ENCODE data around the gene SMARCA4. TPM values are rescaled to one million over a fixed set of nuclear protein-coding genes. Genes with fewer than 3 reads are reported as not detected.
A peak's percentile ranks its signal among the peaks of the same experiment; 100 is the strongest.
"Not testable (repeated sequence)": the region's sequence is repeated elsewhere in the genome, so short reads cannot be mapped to it uniquely, and the experiment has no call there.

SMARCA4 gene
- total RNA-seq, 2 experiments from 2014 or later = 102 to 116 TPM

- CTCF ChIA-PET = interaction anchor here (0.6 to 3.2 kb wide), 24 partner anchors 18 to 533 kb away, joined by 3 to 16 read pairs (median 4); partner anchors contain the start of genes CCDC159, CDC37, PRKCSH and TMEM205
- ATAC-seq = peak; percentile 90
- POLR2A ChIA-PET = interaction anchor here (0.6 to 1.0 kb wide), 8 partner anchors 9 to 440 kb away, joined by 3 to 13 read pairs (median 4); no protein-coding TSS in a partner anchor
Observed at GRCh38 chr19:10936661-10937084, 24.2 kb upstream of the SMARCA4 start.

GRCh38 chr19:10941649-10942048 is 19.2 kb upstream of the SMARCA4 start:
- H3K4me3 Mint-ChIP-seq; H3K36me3 Mint-ChIP-seq (ENCODE audit: low read depth); H3K27ac Mint-ChIP-seq; H3K27me3 Mint-ChIP-seq; ATAC-seq; DNase-seq; H3K4me1 Mint-ChIP-seq; H3K9me3 Mint-ChIP-seq (ENCODE audit: low read depth): not testable (repeated sequence)
- ChIA-PET POLR2A (interaction anchor here (0.5 kb wide), 1 partner anchor 1046 kb away, joined by 3 read pairs; no protein-coding TSS in a partner anchor), CTCF (interaction anchor here (0.6 to 3.2 kb wide), 24 partner anchors 10 to 246 kb away, joined by 3 to 24 read pairs (median 4); partner anchors contain the start of gene LDLR)
- intact Hi-C loops (cut with DNase I, micrococcal nuclease) = loop anchor here (1.0 to 5.0 kb wide), 4 partner anchors 22 to 263 kb away; no protein-coding TSS in a partner anchor

More at GRCh38 chr19:10936661-10937084, 24.2 kb upstream of the SMARCA4 start:
- Mint-ChIP-seq H3K4me3 (no peak overlapping the region), H3K27ac (no peak overlapping the region), H3K9me3 (ENCODE audit: low read depth) (no peaks in the 10 kb centered on the region), H3K4me1 (peaks cover 2% of the 10 kb centered on the region), H3K27me3 (no peaks in the 10 kb centered on the region), H3K36me3 (ENCODE audit: low read depth) (peaks cover 5% of the 10 kb centered on the region)
- intact Hi-C loops (cut with DNase I, micrococcal nuclease) = loop anchor here (2.0 to 5.0 kb wide), 4 partner anchors 36 to 194 kb away; no protein-coding TSS in a partner anchor
- DNase-seq = peak; percentile 49

- ATAC-seq; H3K9me3 Mint-ChIP-seq (ENCODE audit: low read depth); POLR2A ChIA-PET; H3K36me3 Mint-ChIP-seq (ENCODE audit: low read depth); H3K27me3 Mint-ChIP-seq; H3K4me3 Mint-ChIP-seq; H3K27ac Mint-ChIP-seq; DNase-seq; H3K4me1 Mint-ChIP-seq: not testable (repeated sequence)
- intact Hi-C loops (cut with DNase I, micrococcal nuclease) = loop anchor here (2.0 to 5.0 kb wide), 2 partner anchors 69 to 93 kb away; no protein-coding TSS in a partner anchor
- CTCF ChIA-PET = interaction anchor here (1.2 to 3.2 kb wide), 6 partner anchors 9 to 46 kb away, joined by 3 to 24 read pairs (median 8); no protein-coding TSS in a partner anchor
Observed at GRCh38 chr19:10943412-10943811, 17.4 kb upstream of the SMARCA4 start.

GRCh38 chr19:10945264-10945663 is 15.6 kb upstream of the SMARCA4 start:
- ATAC-seq (no peak), DNase-seq (no peak)
- Mint-ChIP-seq H3K27ac (no peak overlapping the region), H3K36me3 (ENCODE audit: low read depth) (no peaks in the 10 kb centered on the region), H3K9me3 (ENCODE audit: low read depth) (no peaks in the 10 kb centered on the region), H3K27me3 (no peaks in the 10 kb centered on the region), H3K4me1 (peaks cover 7% of the 10 kb centered on the region), H3K4me3 (no peak overlapping the region)
- intact Hi-C loops (cut with DNase I, micrococcal nuclease) = no loop called here
- ChIA-PET CTCF (interaction anchor here (0.7 to 1.1 kb wide), 4 partner anchors 15 to 111 kb away, joined by 3 to 4 read pairs (median 3); no protein-coding TSS in a partner anchor), POLR2A (no interaction called here)

- DNase-seq (no peak), ATAC-seq (no peak)
- H3K9me3 Mint-ChIP-seq (ENCODE audit: low read depth) = no peaks in the 10 kb centered on the region
- H3K36me3 Mint-ChIP-seq (ENCODE audit: low read depth) = no peaks in the 10 kb centered on the region
- H3K27me3 Mint-ChIP-seq = no peaks in the 10 kb centered on the region
- POLR2A ChIA-PET = no interaction called here
- no peak overlapping the region for H3K27ac Mint-ChIP-seq
- intact Hi-C loops (cut with DNase I, micrococcal nuclease) = no loop called here
- peaks cover 6% of the 10 kb centered on the region for H3K4me1 Mint-ChIP-seq
- CTCF ChIA-PET = interaction anchor here (0.8 to 0.9 kb wide), 2 partner anchors 20 to 201 kb away, joined by 3 read pairs; no protein-coding TSS in a partner anchor
- H3K4me3 Mint-ChIP-seq = no peak overlapping the region
Observed at GRCh38 chr19:10946958-10947657, 13.7 kb upstream of the SMARCA4 start.

GRCh38 chr19:10952809-10953208 is 8.0 kb upstream of the SMARCA4 start:
- ChIA-PET CTCF (interaction anchor here (0.7 to 2.9 kb wide), 3 partner anchors 10 to 11 kb away, joined by 4 to 15 read pairs (median 4); no protein-coding TSS in a partner anchor), POLR2A (no interaction called here)
- no peaks in the 10 kb centered on the region for H3K27me3 Mint-ChIP-seq
- intact Hi-C loops (cut with DNase I, micrococcal nuclease) = no loop called here
- no peak overlapping the region for H3K4me3 Mint-ChIP-seq
- no peak for DNase-seq
- no peaks in the 10 kb centered on the region for H3K36me3 Mint-ChIP-seq (ENCODE audit: low read depth)
- H3K27ac Mint-ChIP-seq = no peak overlapping the region
- peaks cover 5% of the 10 kb centered on the region for H3K4me1 Mint-ChIP-seq
- H3K9me3 Mint-ChIP-seq (ENCODE audit: low read depth) = no peaks in the 10 kb centered on the region
- ATAC-seq = no peak

DNA sequence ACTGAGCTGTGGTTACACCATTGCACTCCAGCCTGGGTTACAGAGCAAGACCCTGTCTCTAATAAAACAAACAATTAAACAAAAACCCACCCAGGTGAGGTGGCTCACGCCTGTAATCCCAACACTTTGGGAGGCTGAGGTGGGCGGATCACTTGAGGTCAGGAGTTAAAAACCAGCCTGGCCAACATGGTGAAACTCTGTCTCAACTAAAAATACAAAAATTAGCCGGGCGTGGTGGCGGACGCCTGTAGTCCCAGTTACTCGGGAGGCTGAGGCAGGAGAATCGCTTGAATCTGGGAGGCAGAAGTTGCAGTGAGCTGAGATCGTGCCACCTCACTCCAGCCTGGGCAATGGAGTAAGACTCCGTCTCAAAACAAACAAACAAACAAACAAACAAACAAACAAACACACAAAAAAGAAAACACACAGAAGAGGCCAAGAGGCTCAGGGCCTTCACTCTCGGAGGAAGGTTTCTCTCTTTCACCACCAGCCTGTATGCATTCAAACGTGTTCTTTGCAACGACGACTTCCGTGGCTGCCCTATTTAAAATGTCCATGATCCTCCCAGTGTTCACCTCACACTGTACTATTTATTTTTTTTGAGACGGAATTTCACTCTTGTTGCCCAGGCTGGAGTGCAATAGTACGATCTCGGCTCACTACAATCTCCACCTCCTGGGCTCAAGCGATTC is 1.4 kb upstream of the SMARCA4 start:
- DNase-seq; ATAC-seq; H3K36me3 Mint-ChIP-seq (ENCODE audit: low read depth); intact Hi-C loops (cut with DNase I, micrococcal nuclease); POLR2A ChIA-PET; H3K9me3 Mint-ChIP-seq (ENCODE audit: low read depth); H3K27me3 Mint-ChIP-seq: not testable (repeated sequence)
- H3K4me1 Mint-ChIP-seq = peaks cover 31% of the 10 kb centered on the region
- H3K4me3 Mint-ChIP-seq = peak overlapping the region; percentile 82
- peak overlapping the region; percentile 90 for H3K27ac Mint-ChIP-seq
- CTCF ChIA-PET = interaction anchor here (0.6 to 3.9 kb wide), 4 partner anchors 15 to 600 kb away, joined by 3 to 24 read pairs (median 3); partner anchors contain the start of gene ELOF1

DNA sequence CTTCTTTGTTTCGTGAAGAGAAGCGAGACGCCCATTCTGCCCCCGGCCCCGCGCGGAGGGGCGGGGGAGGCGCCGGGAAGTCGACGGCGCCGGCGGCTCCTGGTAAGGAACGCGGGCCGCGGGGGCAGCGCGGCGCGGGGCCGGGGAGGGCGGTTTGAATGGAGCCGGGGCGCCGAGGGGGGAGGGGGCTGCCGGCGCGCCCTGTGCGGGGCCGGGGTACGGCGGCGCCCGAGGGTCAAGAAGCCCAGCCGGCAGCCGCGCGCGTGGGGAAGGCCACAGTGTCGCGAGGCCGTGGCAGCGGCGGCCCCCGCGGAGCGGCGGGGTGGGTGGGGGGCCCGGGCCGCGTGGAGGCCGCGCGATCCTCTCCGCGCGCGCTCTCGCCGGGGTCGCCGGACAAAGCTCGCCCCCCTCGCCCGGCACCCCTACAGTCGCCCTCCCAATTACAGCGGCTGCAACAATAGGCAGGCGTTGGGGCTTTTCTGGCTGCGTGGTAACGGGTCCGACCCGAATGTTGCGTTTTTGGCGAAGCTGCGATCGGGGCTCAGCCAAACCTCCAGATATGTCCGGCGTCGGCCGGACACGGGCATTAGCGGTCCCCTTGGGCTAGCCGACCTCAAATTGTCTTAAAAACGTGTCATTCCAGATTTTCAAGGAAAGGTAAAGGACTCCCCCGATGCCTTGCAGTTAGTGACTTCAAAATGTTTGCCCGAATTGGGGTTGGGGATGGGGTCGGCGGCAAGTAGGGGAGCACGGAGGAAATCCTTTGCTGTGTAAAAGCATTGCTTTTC is 437 bp downstream of the SMARCA4 start:
- Mint-ChIP-seq H3K36me3 (ENCODE audit: low read depth) (peaks cover 11% of the 10 kb centered on the region), H3K9me3 (ENCODE audit: low read depth) (no peaks in the 10 kb centered on the region), H3K4me3 (peak overlapping the region; percentile 89), H3K4me1 (peaks cover 41% of the 10 kb centered on the region), H3K27ac (peak overlapping the region; percentile 88), H3K27me3 (no peaks in the 10 kb centered on the region)
- ChIA-PET CTCF (interaction anchor here (0.7 to 2.7 kb wide), 3 partner anchors 19 to 475 kb away, joined by 3 to 11 read pairs (median 4); no protein-coding TSS in a partner anchor), POLR2A (no interaction called here)
- intact Hi-C loops (cut with DNase I, micrococcal nuclease) = loop anchor here (1.0 to 10.0 kb wide), 9 partner anchors 82 to 1831 kb away; partner anchors contain the start of genes CDKN2D (in 2 of the 2), DNMT1 (in 1 of the 2), JUNB (in 1 of the 2) and SWSAP1 (in 1 of the 2)
- DNase-seq (no peak), ATAC-seq (peak; percentile 15)

GRCh38 chr19:10962863-10963262 is 2.0 kb downstream of the SMARCA4 start:
- H3K4me1 Mint-ChIP-seq = peaks cover 44% of the 10 kb centered on the region
- no peak for ATAC-seq
- CTCF ChIA-PET = interaction anchor here (0.6 to 2.7 kb wide), 7 partner anchors 9 to 241 kb away, joined by 3 to 11 read pairs (median 4); no protein-coding TSS in a partner anchor
- intact Hi-C loops (cut with DNase I, micrococcal nuclease) = loop anchor here (1.0 to 10.0 kb wide), 5 partner anchors 21 to 1829 kb away; partner anchors contain the start of genes DNMT1 (in 1 of the 2), JUNB (in 1 of the 2) and ZNF627 (in 1 of the 2)
- no peaks in the 10 kb centered on the region for H3K9me3 Mint-ChIP-seq (ENCODE audit: low read depth)
- POLR2A ChIA-PET = interaction anchor here (0.6 to 0.7 kb wide), 4 partner anchors 128 to 397 kb away, joined by 3 to 9 read pairs (median 4); partner anchors contain the start of gene KRI1
- no peak for DNase-seq
- H3K4me3 Mint-ChIP-seq = peak overlapping the region; percentile 89
- H3K36me3 Mint-ChIP-seq (ENCODE audit: low read depth) = peaks cover 11% of the 10 kb centered on the region
- H3K27ac Mint-ChIP-seq = peak overlapping the region; percentile 34
- H3K27me3 Mint-ChIP-seq = no peaks in the 10 kb centered on the region

DNA sequence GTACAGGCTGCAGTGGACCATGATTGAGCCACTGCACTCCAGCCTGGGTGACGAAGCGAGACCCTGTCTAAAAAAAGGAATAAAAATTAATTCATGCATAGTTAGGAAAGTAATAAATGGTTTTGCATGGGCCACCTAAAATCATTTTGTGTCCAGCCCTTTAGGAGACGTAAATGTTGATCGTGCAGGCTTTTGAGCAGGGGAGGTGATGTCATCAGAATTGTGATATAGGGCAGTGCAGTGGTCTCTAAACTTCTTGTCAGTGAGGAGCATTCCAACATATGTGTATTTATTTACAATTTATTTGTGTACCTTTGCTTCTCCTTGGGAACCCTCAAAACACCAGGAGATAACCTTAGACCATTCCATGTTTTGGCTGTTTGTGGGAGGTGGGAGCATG is 3.0 kb downstream of the SMARCA4 start:
- H3K27me3 Mint-ChIP-seq = no peaks in the 10 kb centered on the region
- DNase-seq (no peak), ATAC-seq (no peak)
- peak overlapping the region; percentile 55 for H3K27ac Mint-ChIP-seq
- peaks cover 53% of the 10 kb centered on the region for H3K4me1 Mint-ChIP-seq
- peak overlapping the region; percentile 89 for H3K4me3 Mint-ChIP-seq
- H3K9me3 Mint-ChIP-seq (ENCODE audit: low read depth) = no peaks in the 10 kb centered on the region
- intact Hi-C loops (cut with DNase I, micrococcal nuclease) = loop anchor here (1.0 to 10.0 kb wide), 5 partner anchors 22 to 1828 kb away; partner anchors contain the start of genes DNMT1 (in 1 of the 2), JUNB (in 1 of the 2) and ZNF627 (in 1 of the 2)
- ChIA-PET POLR2A (no interaction called here), CTCF (interaction anchor here (0.6 to 2.7 kb wide), 5 partner anchors 11 to 159 kb away, joined by 3 to 11 read pairs (median 3); no protein-coding TSS in a partner anchor)
- H3K36me3 Mint-ChIP-seq (ENCODE audit: low read depth) = peaks cover 11% of the 10 kb centered on the region
